CD14-positive monocyte (primary cell): ENCODE data around the gene SOX15. TPM values are rescaled to one million over a fixed set of nuclear protein-coding genes. Genes with fewer than 3 reads are reported as not detected.
A peak's percentile ranks its signal among the peaks of the same experiment; 100 is the strongest.

Experiments
- DNase-seq, 3 donors: peaks; one replicate each; pipeline ENCODE4 v3.0.0-alpha.2; 2011 to 2022
- H2AFZ ChIP-seq: 2 replicates; pipeline ENCODE4 v1.6.0; 2012; ENCODE audit warnings: mild to moderate bottlenecking, low read depth, low read length, inconsistent platforms; ENCODE audit not compliant: insufficient read depth, poor library complexity, severe bottlenecking
- H3K27ac ChIP-seq, 2 donors: 1 replicate in 1 of 2; 2 replicates in 1 of 2; pipeline ENCODE4 v1.5.1; 2012 to 2013; ENCODE audit warnings: low read length in 2 of 2, control low read depth in 1 of 2, inconsistent platforms in 1 of 2, low read depth in 1 of 2, mild to moderate bottlenecking in 1 of 2
- H3K27me3 ChIP-seq, 2 donors: one replicate each; pipeline versions ENCODE4 v1.6.0 to v1.6.1; 2011 to 2013; ENCODE audit warnings: low read length in 2 of 2; ENCODE audit not compliant: control insufficient read depth in 2 of 2, insufficient read depth in 2 of 2
- H3K36me3 ChIP-seq, 2 donors: replicated peaks in 1 of 2; 1 replicate in 1 of 2; 2 replicates in 1 of 2; pipeline versions ENCODE4 v1.5.1 to v1.6.1; 2012 to 2013; ENCODE audit warnings: low read length in 2 of 2, control low read depth in 1 of 2, inconsistent platforms in 1 of 2, mild to moderate bottlenecking in 1 of 2; ENCODE audit not compliant: insufficient read depth in 2 of 2, control insufficient read depth in 1 of 2
- H3K4me1 ChIP-seq, 2 donors: 1 replicate in 1 of 2; 2 replicates in 1 of 2; pipeline versions ENCODE4 v1.5.1 to v1.6.1; 2012 to 2013; ENCODE audit warnings: low read length in 2 of 2, control low read depth in 1 of 2, inconsistent platforms in 1 of 2, mild to moderate bottlenecking in 1 of 2, moderate library complexity in 1 of 2; ENCODE audit not compliant: insufficient read depth in 2 of 2, control insufficient read depth in 1 of 2
- H3K4me2 ChIP-seq: replicated peaks from 2 replicates; pipeline ENCODE3; 2012; ENCODE audit warnings: low read length, moderate library complexity, mild to moderate bottlenecking; ENCODE audit not compliant: poor library complexity, severe bottlenecking; ENCODE audit errors: extremely low read depth
- H3K4me3 ChIP-seq, 3 experiments: fragments of 200-600 bp in 1 of 3; sonication (generic) in 1 of 3; replicated peaks in 1 of 3; 1 replicate in 2 of 3; 2 replicates in 1 of 3; pipeline ENCODE4 v1.5.1; 2011 to 2013; ENCODE audit warnings: low read length in 3 of 3, mild to moderate bottlenecking in 3 of 3, control low read depth in 2 of 3, low read depth in 2 of 3, inconsistent platforms in 1 of 3, moderate library complexity in 1 of 3
- H3K79me2 ChIP-seq: 2 replicates; pipeline ENCODE4 v1.6.0; 2012; ENCODE audit warnings: mild to moderate bottlenecking, control low read depth, inconsistent platforms, low read length, moderate library complexity; ENCODE audit not compliant: insufficient read depth
- H3K9ac ChIP-seq: 2 replicates; pipeline ENCODE4 v1.6.0; 2017; ENCODE audit warnings: low read length, mild to moderate bottlenecking; ENCODE audit not compliant: insufficient read depth, poor library complexity, severe bottlenecking
- H3K9me3 ChIP-seq, 2 donors: replicated peaks in 1 of 2; 1 replicate in 1 of 2; 2 replicates in 1 of 2; pipeline versions ENCODE4 v1.5.1 to v1.6.1; 2012 to 2013; ENCODE audit warnings: low read length in 2 of 2, control low read depth in 1 of 2; ENCODE audit not compliant: control insufficient read depth in 1 of 2, insufficient read depth in 1 of 2
- H4K20me1 ChIP-seq: 2 replicates; pipeline ENCODE4 v1.6.0; 2012; ENCODE audit warnings: mild to moderate bottlenecking, low read length, control low read depth, moderate library complexity; ENCODE audit not compliant: insufficient read depth
- H3K27ac Mint-ChIP-seq, 7 donors: one replicate each; pipeline ENCODE4 v1.8.0; 2020; ENCODE audit warnings: mild to moderate bottlenecking in 7 of 7, mixed read lengths in 7 of 7, moderate library complexity in 6 of 7, inconsistent platforms in 2 of 7
- H3K27me3 Mint-ChIP-seq, 3 donors: one replicate each; pipeline ENCODE4 v1.8.0; 2021 to 2022; ENCODE audit warnings: low read depth in 3 of 3, mild to moderate bottlenecking in 3 of 3, mixed read lengths in 3 of 3, moderate library complexity in 3 of 3, inconsistent platforms in 1 of 3
- H3K36me3 Mint-ChIP-seq, 2 donors: one replicate each; pipeline ENCODE4 v1.8.0; 2020; ENCODE audit warnings: mixed read lengths in 2 of 2, inconsistent platforms in 1 of 2, mild to moderate bottlenecking in 1 of 2
- H3K4me1 Mint-ChIP-seq: one replicate; pipeline ENCODE4 v1.8.0; 2020; ENCODE audit warnings: mild to moderate bottlenecking, mixed read lengths
- H3K4me3 Mint-ChIP-seq, 2 donors: one replicate each; pipeline ENCODE4 v1.8.0; 2020; ENCODE audit warnings: mild to moderate bottlenecking in 2 of 2, mixed read lengths in 2 of 2, moderate library complexity in 1 of 2
- H3K9me3 Mint-ChIP-seq, 7 donors: one replicate each; pipeline ENCODE4 v1.8.0; 2020 to 2022; ENCODE audit warnings: mixed read lengths in 7 of 7, mild to moderate bottlenecking in 6 of 7, moderate library complexity in 6 of 7, inconsistent platforms in 2 of 7
- WGBS: methylation state at CpG from one replicate; pipeline ENCODE4 v1.1.5; 2013; ENCODE audit warnings: missing lambda C conversion rate; ENCODE audit not compliant: insufficient coverage; 5-methylcytosine and 5-hydroxymethylcytosine counted together
- intact Hi-C, 2 donors: fragments of 100-400 bp; cut with micrococcal nuclease; formaldehyde crosslinking; loops; one replicate each; pipeline versions ENCODE4 v1.15.0 to v1.15.1; 2023
- polyA plus RNA-seq, 3 donors: library from polyadenylated mRNA; depleted of rRNA in 1 of 3; unstranded in 2 of 3; stranded (reverse) in 1 of 3; fragments of 300-500 nt in 2 of 3; fragments of >200 nt in 1 of 3; fragmentation: Illumina TruSeq in 2 of 3; gene quantifications; 1 replicate in 2 of 3; 2 replicates in 1 of 3; pipeline ENCODE4 v1.2.3, GENCODE V29; 2012 to 2021
- TF ChIP-seq, protein P1 (sequence below): fragments of 200-600 bp; IDR thresholded peaks from one replicate; pipeline ENCODE4 v1.8.0; 2022; ENCODE audit warnings: antibody characterized with exemption, mild to moderate bottlenecking

Gene SOX15
- polyA plus RNA-seq, 3 donors, result 0.86 to 1.2 (median 1.1) TPM

DNA sequence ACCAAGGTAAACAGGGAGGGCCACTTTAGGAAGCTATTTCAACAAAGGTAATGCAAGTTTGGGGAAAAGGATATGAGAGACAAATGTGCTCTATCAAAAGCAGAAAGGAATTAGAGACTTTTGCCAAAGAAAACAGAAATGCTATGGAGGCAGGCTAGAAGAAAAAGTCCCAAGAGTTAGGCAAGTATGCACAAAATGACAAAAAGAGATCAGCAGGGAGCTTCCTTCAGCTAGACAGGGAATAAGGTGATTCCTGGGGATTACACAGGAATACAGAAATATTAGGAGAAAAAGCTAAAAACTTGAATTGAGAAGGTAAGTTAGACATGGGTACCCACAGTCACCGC, 22.4 kb upstream of the SOX15 start:
- Mint-ChIP-seq H3K4me1 (peaks cover 38% of the 10 kb centered on the region), H3K27me3 (peaks cover 0 to 2% (median 0%) of the 10 kb centered on the region in 3 donors), H3K36me3 (peaks cover 9 to 18% of the 10 kb centered on the region in 2 donors), H3K9me3 (no peaks in the 10 kb centered on the region), H3K27ac (peak overlapping the region in 3 of 7 donors; percentile 0 to 73 (median 3)), H3K4me3 (no peak overlapping the region)
- Histone ChIP-seq H3K4me1 (peaks cover 25 to 34% of the 10 kb centered on the region in 2 donors), H3K36me3 (peaks cover 3 to 12% of the 10 kb centered on the region in 2 donors), H4K20me1 (peaks cover 48% of the 10 kb centered on the region), H3K4me3 (no peak overlapping the region), H3K4me2 (no peak overlapping the region), H3K9ac (no peak overlapping the region), H2AFZ (no peak overlapping the region), H3K9me3 (no peaks in the 10 kb centered on the region), H3K27me3 (no peaks in the 10 kb centered on the region), H3K27ac (no peak overlapping the region), H3K79me2 (peaks cover 64% of the 10 kb centered on the region)
- intact Hi-C loops, result no loop called here
- no peak for DNase-seq
- TF ChIP-seq, protein P1, sequence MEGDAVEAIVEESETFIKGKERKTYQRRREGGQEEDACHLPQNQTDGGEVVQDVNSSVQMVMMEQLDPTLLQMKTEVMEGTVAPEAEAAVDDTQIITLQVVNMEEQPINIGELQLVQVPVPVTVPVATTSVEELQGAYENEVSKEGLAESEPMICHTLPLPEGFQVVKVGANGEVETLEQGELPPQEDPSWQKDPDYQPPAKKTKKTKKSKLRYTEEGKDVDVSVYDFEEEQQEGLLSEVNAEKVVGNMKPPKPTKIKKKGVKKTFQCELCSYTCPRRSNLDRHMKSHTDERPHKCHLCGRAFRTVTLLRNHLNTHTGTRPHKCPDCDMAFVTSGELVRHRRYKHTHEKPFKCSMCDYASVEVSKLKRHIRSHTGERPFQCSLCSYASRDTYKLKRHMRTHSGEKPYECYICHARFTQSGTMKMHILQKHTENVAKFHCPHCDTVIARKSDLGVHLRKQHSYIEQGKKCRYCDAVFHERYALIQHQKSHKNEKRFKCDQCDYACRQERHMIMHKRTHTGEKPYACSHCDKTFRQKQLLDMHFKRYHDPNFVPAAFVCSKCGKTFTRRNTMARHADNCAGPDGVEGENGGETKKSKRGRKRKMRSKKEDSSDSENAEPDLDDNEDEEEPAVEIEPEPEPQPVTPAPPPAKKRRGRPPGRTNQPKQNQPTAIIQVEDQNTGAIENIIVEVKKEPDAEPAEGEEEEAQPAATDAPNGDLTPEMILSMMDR, result no peak
- 88% methylated on average over 1 of the region's 1 CpG for WGBS

DNA sequence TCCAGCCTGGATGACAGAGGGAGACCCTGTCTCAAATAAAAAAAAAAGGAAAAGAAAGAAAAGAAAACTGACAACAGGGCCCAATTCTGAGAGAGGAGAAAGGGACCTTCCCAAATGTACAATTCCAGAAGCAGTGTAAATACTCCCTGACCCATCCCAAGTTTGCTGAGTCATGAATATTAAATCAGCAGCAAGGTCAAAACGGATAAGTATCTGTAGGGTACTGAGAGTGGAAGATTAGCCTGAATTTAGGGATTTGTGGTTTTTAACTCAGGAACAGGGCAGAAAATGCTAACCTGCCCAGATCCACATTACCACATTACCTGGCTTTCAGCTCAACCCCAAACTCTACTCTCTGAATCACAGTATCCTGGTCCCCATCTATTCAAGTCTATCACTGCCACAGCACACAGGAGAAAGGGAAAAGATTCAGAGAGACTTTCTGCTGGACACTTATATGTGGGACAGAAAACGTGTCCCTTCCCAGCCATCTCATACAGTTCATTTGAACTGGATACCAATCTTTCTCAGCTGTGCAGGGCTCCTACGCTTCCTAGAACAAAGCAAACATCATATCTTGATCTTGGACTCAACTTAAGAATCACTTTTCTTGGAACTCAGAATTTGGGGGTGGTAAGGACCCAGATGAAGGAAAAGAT, 21.9 kb upstream of the SOX15 start:
- intact Hi-C loops, result no loop called here
- Histone ChIP-seq H3K27ac (no peak overlapping the region), H3K79me2 (peaks cover 65% of the 10 kb centered on the region), H3K9ac (no peak overlapping the region), H3K4me3 (no peak overlapping the region), H3K4me1 (peaks cover 25 to 34% of the 10 kb centered on the region in 2 donors), H4K20me1 (peaks cover 48% of the 10 kb centered on the region), H3K9me3 (no peaks in the 10 kb centered on the region), H3K36me3 (peaks cover 3 to 12% of the 10 kb centered on the region in 2 donors), H2AFZ (no peak overlapping the region), H3K27me3 (no peaks in the 10 kb centered on the region), H3K4me2 (no peak overlapping the region)
- H3K4me1 Mint-ChIP-seq, result peaks cover 38% of the 10 kb centered on the region
- H3K36me3 Mint-ChIP-seq, result peaks cover 9 to 18% of the 10 kb centered on the region in 2 donors
- no peak overlapping the region for H3K4me3 Mint-ChIP-seq
- WGBS, result no CpG with 5 or more reads among the region's 3 CpGs
- TF ChIP-seq, protein P1, result no peak
- no peaks in the 10 kb centered on the region for H3K9me3 Mint-ChIP-seq
- H3K27me3 Mint-ChIP-seq, result peaks cover 0 to 2% (median 0%) of the 10 kb centered on the region in 3 donors
- DNase-seq, result no peak
- peak overlapping the region in 1 of 7 donors; percentile 3 for H3K27ac Mint-ChIP-seq
